ENCODE measurements around the gene PDE1A.

Gene PDE1A

GRCh38 chr2:182426918-182427240, at the start of gene PDE1A:
Gene PDE1A, minus strand, starts transcription at chr2:182427036.
- no peak for DNase-seq

GRCh38 chr2:182473635-182474034, 46.8 kb upstream of the PDE1A start:
- no peak for DNase-seq

DNA sequence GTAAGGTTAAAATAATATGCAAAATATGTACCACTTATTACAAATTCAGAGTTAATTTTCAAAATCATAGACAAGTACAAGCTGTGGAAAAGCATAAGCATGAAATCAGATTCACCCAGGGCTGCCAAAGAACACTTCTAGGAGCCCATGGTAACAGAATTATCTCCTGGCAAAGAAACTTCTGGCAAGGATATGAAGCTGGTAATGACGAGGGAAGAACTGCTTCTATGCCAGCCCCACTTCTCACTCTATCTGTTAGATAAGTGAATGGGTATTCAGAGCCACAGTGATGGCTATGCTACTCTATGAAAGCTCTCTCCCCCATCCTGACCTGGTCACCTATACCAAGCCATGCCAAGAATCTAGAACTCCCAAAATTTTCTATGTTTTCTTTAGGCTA, 36.9 kb upstream of the PDE1A start:
- DNase-seq = no peak

DNA sequence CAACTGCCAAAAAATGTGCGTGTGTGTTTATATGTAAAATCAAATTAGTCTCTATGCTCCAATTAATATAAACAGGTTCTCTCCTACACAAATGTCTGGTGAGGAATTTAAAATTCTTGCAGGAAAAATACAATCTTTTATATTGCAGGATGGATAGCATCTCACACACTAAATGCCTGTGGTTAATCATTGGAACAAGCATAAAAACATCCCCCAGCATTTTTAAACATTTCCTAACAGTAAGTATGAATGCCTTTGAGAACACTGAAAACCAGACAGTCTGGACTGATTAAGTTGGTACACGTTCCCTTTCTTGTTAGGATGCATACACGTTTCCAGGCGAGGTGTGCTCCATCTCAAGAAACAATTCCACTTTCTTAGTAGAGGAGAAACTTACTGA, 29.9 kb upstream of the PDE1A start:
- no peak for DNase-seq

DNA sequence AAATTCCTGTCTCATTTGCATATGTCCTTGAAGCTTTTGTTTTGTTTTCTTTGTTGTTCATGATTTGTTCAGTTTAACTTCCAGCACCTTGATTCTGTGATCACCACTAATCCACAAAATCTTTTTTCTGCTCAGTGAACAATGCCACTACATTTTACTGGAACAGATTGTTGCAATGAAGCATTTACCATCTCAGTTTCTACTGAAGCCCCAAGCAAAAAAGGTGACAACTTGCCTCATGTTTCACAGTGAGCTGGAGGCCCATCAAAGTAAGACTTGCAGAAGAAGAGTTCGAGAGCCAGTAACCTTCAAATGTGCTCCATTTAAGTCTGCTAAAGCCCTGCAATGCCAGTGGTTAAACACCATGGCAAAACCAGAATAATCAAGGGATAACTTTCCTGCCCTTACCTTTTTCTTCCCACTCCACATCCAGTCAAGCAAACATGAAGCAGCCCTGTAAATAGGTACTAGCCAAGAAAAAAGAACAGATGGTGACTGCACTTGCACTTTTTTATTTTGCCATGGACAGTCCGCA, 25.7 kb upstream of the PDE1A start:
- no peak for DNase-seq

DNA sequence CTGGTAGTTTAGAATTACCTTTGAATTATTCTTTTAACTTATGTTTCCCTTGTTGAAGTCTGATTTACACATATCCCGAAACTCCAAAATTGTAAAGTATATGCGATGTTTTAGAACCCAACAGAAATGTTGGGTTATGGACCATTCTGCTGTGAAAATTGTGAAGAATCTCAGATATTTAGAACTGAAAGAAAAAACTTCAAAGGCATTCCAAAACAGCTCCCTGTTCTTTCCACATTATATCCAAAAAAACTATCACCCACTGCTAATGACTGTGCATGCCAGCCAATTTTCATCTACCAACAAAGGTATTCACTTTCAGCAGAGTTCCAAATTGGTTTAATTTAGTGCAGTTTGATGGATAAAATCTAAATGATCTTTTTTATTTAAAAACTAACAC, 21.5 kb upstream of the PDE1A start:
- no peak for DNase-seq

DNA sequence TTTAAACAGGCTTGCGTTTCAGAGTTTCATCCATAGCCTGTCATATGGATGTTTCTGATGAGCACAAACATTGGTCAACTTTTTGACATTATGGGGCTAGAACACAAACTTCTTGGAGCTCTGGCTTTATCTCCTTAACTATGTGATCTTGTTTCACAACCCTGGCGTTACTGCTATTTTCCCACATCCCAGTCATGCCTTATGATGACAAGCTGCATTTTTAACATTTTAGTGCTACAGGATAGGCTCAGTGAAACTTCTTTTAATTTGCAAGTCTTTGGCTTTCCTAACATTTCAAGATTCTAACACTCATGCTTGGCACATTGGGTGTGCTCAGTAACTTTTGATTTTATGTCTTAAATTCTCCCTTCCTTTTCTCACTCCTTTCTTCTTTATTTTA, 21.0 kb upstream of the PDE1A start:
- no peak for DNase-seq

DNA sequence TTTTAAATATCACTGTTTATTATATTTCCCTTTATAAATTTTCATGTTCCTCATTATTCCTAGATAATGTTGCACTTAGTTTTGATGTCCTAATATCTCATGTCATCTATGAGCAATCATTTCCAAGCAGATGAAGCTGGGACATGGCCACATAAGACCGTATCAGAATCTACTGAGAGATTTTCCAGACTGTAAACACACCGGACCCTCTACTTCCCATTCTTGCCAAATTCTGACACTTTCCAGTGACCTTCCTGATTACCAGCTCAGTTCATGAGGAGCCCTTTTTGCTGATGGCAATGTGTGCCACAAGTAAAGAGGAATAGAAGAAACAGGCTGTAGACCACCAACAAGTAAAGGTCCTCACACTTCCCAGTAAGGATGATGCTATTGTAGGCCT, 20.3 kb upstream of the PDE1A start:
- no peak for DNase-seq

DNA sequence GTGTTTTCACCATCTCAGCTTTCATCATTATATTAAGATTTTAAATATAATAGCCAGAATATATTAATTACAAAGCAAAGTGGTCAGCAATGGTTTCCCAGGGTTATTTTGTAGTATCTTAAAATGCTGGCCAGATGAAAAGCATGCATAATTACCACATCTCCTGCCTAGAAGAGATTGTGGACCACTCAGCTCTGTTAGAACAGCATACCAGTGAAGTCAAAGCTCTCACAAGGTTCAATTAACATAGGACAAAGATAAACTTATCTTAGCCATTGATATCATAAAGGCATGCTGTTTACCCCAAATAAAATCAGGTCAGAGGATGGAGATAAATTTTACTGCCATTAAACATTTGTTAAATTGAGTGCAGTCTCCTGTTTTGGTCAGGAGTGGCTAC, 19.3 kb upstream of the PDE1A start:
- DNase-seq = no peak

DNA sequence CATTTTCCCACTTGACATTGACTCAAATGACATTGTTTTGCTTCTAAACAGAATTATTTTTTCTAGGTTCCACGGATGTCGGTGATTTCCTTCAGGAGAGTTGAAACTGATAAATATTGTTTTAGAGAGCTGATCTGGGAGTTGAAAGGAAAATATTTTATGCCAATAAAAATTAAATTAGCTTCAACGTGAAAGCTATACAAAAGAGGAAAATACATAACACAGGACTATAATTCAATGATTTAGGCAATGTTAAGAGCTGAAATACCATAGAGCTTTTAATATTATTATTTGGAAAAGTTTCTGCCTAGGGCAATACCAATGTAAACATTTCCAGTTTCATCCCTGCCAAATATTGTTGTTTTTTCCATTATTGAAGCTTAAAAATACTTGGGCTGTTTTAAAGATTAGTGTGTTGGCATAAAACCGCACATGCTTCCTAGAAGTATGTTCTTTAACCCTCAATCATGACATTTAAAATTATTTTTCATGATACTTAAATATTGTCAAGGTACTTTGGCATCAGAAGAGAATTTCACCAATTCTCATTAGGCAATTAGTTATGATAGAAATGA, 18.6 kb upstream of the PDE1A start:
- no peak for DNase-seq

DNA sequence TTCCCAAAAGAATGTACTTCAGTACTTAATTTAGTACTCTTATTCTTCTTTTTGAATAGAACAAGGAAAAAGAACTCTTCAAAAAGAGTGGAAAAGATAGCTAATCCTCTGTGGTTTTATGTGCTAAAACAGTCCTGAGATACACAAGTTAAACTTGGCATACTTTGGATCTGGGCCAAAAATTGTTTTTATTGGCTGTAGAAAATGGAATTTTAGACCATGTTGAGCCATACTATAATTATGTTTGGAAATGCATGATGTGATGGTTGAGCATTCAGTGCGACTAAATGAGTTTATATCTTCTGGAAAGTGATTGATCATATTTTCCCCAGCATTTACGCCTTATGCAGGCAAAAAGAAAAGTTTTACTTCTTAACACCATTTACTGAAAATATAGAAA, 18.0 kb upstream of the PDE1A start:
- DNase-seq = no peak

DNA sequence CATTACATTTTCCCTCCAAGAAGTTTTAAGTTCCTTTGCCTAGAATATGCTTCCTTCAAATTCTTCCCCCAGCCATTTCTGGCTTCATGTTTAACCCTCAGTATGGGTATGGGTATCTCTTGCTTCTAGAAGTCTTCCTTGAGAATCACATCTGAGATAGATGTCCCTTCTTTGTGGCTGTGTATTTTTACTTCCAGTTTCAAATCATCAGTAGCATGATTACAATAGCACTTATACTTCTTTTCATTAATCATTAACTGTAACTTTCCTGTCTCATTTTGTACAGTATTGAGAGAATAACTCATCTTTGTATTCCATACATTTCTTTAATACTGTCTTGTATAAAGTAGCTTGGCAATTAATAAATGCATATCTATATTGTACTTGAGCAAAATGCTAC, 17.3 kb upstream of the PDE1A start:
- DNase-seq = no peak

DNA sequence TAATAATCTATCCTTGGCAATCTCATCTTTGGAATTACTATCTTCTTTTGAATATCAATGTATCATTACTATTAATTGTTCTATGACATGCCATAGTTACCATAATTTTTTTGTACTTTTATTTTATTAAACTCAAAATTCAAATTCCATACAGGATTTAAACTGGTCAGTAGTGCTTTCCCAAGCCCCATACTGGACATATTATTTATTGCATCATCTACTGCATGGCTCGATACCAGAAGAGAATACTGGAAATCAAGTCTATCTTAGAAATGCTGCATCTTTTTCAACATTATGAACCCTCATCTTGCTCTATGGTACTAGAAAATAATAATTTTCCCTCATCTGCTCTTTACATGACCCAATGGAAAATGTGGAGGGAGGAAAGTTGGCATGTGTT, 9.4 kb upstream of the PDE1A start:
- no peak for DNase-seq

DNA sequence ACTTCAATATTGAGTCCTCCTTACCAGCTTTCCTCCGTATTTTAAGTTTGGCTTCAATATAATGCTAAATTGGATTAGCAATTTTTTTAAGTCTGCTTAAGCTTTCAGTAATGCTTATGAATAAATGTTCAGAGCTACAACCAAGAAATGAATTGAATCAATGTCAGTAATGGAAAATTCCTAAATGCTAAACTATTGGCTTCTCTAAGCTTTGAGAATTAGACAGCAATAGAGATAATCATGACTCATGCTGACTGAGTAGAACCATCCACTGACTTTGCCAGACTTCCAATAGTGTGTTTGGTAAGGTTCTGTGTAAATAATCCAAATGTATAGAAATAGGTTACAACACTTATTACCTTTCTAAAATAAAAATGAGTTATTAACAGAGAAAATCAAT, 8.9 kb upstream of the PDE1A start:
- no peak for DNase-seq

DNA sequence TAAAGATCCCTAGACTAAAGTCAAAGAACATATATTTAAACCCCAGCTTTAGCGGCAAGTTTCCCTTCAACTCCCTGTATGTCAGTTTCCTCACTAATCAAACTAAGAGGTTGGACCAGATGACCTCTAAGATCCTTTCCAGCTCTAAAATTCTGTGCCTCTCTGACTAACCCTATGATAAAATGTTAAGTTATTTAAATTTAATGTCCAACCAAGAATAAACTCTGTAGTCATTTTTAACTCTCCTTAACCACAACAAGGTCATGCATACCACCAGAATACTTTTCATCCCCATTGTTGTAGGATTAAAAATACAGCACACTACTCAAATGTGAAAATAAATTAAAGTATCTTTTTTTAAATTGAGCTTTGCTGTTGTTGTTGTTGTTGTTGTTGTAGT, 5.2 kb upstream of the PDE1A start:
- no peak for DNase-seq

DNA sequence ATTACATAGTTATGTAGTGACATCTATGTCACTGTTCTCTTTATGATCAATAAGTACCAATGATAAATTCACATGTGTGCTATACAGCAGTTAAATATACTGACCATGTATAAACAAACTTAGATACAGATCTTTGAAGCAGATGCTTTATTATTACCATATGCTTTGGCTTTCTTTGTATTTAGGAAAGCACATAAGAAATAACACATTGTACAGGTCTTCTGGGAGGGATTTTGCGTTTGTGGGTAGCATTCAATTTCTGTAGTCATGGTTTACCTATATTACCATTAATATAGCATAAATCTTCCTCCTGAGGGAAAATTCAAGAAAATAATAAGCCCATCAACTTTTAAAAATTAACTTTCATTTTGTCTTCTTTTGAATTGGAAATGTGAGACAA, 1.6 kb upstream of the PDE1A start:
- DNase-seq = no peak

- DNase-seq = no peak
Observed at GRCh38 chr2:182426082-182426917, 536 bp downstream of the PDE1A start.

GRCh38 chr2:182422864-182423263, 4.0 kb downstream of the PDE1A start:
- DNase-seq = no peak

DNA sequence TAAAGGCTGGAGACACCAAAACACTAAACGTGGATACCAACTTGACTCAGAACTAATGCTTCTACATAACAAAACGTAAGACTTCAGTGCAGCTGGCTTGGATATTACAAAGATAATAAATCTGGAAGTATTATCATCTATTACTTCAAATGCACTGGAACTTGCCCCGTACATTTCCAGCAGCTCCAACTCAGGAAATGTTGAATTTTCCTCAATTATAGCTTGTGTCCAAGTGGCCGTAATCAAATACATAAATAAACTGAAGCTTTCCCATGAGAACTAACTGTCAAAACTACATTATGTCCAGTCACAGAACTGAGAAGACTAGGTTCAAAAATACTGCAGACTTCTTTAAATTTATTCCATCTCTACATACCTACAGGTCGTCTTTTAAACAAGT, 6.2 kb downstream of the PDE1A start:
- DNase-seq = no peak

- DNase-seq = no peak
Observed at GRCh38 chr2:182416861-182417260, 10.0 kb downstream of the PDE1A start.

- no peak for DNase-seq
Observed at GRCh38 chr2:182416191-182416590, 10.6 kb downstream of the PDE1A start.

DNA sequence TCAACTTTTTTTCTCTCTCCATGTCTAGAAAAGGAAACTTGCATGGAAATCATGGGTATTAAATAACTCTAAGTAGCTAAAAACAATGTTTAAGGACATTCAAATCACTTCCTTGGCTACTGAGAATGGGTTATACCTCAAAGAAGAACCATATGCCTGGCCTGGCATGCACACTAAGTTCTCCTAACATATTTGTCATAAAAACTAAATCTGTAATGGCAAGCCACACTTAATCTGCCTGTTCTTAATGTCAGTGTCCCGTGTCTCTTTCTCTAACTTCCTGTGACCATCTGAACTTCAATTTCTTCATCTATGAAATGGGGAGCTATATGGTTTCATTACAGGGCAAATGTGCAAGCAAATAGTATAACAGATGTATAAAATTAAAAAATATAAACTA, 11.1 kb downstream of the PDE1A start:
- DNase-seq = no peak

DNA sequence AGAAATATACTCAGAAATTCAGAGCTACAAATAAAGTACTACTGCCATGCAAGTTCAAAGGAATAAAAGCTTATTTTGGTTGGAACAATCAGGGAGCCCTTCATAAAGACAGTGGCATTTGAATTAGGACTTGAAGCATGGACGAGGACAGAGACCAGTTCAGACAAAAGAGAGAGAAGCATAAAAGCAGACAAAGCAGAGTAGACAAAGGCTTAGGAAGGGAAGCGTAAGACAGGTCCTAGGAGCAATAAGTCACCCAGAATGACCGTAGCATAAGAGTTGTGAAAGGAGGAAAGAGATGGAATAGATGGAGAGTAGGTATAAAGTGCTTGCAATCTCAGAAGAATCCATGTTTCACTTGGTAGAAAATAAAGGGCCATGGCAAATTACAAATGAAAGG, 14.0 kb downstream of the PDE1A start:
- no peak for DNase-seq

DNA sequence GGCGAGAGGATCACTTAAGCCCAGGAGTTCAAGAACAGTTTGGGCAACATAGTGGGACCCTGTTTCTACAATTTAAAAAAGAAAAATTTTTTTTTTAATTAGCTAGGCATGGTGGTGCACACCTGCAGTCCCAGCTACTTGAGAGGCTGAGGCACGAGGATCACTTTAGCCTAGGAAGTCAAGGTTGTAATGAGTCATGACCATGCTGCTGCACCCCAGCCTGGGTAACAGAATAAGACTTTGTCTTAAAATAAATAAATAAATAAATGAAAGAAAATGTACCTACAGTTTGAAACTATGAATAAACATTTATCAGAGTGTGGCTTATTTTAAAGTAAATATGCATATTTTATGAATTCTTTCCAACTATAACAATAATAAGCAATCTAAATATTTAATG, 16.7 kb downstream of the PDE1A start:
- no peak for DNase-seq

DNA sequence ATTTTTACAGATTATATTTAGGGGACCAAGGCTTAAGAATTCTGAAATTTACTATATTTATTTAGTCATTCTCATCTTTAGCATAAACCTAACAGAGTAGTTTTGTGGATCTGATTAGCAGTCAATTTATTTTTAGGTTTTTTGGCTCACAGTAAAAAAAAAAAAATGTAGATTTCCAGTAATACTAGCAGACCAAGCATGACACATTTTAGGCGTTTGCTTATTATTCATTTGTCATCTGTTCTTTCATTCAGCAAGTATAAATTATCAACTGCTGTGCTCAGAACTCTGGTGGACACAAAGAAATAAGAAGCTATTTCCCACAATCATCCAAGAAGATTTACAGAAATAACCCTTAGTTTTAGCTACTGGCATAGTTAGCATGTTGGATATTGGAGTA, 20.6 kb downstream of the PDE1A start:
- no peak for DNase-seq

Measured in NCI-H1092 (cell line).